Measurements from ENCODE around the gene CACNB4.
A peak's percentile ranks its signal among the peaks of the same experiment; 100 is the strongest.
"Not testable (repeated sequence)": the region's sequence is repeated elsewhere in the genome, so short reads cannot be mapped to it uniquely, and the experiment has no call there.

CACNB4 gene

DNA sequence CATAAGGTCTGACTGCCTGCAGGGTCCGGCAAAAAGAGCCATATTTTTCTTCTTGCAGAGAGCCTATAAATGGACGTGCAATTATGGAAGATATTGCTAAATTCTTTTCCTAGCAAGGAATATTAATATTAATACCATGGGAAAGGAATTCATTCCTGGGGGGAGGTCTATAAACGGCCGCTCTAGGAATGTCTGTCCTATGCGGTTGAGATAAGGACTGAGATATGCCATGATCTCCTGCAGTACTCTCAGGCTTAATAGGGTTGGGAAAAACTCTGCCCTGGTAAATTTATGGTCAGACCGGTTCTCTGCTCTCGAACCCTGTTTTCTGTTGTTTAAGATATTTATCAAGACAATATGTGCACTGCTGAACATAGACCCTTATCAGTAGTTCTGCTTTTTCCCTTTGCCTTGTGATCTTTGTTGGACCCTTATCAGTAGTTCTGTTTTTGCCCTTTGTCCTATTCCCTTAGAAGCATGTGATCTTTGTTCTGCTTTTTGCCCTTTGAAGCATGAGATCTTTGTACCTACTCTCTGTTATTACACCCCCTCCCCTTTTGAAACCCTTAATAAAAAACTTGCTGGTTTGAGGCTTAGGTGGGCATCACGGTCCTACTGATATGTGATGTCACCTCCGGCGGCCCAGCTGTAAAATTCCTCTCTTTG is 156.2 kb downstream of the CACNB4 start:
- not testable (repeated sequence) for DNase-seq (ENCODE audit: low spot score)

DNA sequence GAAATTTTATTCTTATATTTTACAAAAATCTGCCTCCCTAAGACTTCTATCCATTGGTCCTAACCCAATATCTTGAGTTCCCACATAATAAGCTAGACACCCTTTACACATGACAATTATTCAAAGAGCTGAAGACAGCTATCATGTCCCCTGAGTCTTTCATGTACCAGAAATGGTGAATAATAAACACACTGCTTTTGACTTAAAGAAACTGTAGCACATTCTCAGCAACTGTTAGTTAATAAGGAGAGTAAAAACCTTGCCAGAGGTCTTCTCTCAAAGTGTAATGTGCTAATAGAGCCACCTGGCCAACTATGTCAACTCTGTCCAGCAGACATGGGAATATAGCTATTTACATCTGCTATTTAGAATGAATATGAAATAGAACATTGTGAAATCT is 160.9 kb downstream of the CACNB4 start:
- no peak for DNase-seq (ENCODE audit: low spot score)

DNA sequence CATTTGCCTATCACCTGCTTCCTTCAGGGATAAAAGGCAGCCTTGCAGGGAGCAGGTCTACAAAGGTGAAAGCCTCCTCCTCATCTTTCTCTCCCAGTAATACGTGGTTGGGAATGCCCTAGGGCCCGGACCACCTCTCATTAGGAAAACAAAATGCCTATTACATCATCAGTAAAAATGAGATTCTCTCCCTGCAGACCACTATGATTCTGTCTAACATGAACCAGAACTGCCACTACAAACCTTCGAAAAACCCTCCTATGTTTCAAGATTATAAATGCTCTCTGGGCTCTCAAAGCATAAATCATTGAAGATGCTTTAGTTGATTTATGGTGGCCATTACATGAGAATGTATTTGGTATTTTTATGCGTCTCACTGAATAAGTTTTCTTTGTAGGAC is 162.2 kb downstream of the CACNB4 start:
- DNase-seq (ENCODE audit: low spot score): no peak

DNA sequence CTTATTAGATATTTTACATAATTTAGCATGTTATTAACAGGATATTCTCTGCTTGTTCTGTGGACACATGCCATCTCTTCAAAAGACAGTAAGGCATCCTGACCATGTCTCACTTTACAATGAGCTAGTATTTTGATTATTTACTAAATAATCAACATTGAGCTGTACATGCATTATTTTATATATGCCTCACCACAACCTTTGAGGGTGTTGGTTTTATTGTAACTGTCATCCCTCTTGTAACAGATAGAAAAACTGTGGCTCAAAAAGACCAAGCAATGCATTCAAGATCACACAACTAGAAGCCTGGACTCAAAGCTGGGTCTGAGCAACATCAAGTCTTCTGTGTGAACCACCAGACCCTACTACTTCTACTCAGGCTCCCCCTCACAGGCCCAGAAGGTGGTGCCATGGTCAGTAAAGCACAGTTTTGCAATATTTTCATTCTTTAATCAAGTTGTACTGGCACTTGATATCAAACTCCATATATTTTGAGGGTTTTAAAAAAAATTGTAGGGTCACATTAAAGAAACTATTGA is 165.5 kb downstream of the CACNB4 start:
- DNase-seq (ENCODE audit: low spot score): no peak

DNA sequence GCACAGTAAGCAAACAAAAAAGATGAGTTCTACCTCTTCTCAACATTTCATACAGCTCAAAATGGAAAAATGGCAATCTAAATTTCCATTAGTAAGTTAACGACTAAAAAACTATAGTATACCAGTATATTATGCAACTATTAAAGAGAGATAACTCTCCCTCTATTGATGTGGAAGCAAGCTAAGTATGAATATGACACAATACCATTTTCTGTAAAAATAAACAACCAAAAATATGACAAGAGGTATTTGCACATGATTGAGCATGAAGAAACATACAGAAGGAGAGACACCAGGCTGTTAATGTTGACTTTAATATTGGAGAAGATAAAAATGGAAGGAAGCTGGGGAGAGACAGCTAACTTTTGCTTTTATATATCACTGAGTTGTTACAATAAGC is 167.1 kb downstream of the CACNB4 start:
- no peak for DNase-seq (ENCODE audit: low spot score)

DNA sequence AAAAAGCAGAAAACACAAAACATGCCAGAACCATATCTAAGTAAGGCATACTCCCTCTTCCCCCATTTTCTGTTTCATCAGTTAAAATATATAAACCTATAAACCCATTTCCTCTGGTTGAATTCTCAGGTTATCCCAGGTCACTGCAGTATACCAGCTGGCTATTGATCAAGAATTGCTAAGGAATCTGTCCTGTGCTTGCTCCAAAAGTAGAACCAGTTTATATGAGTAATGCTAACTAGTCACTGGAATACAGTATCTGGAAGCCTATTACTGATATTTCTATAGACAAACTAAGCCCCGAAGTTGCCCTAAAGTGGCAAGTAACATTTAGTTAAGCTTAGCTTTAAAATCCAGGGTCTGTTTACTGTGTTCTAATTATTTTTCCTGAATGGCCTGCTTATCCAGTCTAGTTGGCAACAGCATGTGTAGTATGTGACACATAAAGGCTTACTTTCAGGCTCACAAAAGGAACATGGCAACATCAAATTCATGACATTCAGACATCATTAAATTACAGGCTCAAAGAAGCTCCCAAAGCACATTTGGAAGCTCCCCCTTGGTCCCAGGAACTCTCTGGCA is 167.7 kb downstream of the CACNB4 start:
- no peak for DNase-seq (ENCODE audit: low spot score)

DNA sequence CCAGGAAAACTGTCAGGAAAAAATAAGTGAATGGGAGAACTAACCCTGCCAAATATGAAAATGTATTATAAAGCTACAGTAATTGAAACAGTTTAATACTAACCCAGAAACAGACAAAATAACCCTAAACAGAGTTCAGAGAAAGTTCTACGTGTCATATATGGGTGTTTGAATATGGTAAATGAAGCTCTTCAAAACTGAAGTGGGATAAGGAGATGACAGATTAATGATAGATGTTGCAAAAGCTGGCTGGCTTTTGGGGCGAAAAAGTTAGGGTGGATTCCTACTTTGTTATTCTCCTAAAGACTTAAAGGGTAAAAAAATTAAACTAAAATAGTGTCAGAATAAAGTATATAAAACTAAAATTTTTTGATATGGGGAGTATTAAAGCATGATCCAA is 168.8 kb downstream of the CACNB4 start:
- DNase-seq (ENCODE audit: low spot score): no peak

DNA sequence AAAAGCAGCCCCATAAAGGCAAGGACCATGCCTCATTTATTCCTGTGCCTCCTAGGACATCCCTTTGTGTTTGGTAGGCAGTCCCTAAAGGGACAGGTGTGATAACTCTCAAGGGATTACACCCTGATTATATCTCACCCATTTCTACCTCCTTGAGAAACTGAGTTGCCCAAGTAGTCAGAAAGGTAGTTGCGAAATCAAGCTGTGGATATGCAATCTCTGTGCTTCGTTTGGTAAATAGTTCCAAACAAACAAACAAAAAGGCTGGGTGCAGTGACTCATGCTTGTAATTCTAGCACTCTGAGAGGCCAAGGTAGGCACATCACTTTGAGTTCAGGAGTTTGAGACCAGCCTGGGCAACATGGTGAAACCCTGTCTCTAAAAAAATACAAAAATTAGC is 170.5 kb downstream of the CACNB4 start:
- no peak for DNase-seq (ENCODE audit: low spot score)

DNA sequence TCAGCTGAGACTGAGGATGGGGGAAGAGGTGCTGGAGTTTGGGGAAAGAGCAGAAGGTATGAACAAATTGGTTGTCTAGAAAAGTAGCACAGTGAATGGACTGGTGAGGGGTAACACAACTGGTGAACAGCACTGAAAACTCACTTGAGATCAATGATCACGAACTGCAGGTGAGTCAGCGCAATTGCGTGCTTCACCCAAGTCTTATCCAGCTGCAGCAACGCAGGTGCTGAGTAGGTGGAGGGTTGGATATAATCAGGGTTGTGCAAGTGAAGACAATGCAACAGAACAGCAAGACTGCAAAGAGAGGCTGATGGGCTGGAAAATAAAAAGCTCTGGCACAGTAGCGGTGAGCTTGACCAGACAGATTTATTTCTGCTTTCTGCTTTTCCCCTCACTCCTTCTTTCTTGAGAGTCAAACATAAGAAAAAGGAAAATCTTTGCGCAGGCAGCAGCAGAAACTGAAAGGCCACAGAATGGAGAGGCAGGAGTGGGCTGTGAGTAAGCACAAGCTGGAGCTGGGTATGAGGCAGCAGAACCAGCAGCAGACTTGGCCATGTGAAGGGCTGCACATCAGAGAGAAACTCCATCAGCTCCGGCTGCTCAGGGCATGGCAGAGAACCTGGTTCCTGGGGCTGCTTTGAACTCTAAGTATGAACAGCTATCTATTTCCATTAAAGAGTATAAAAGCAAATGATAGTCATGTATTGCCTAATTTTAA is 171.2 kb downstream of the CACNB4 start:
- DNase-seq (ENCODE audit: low spot score): peak; percentile 75

DNA sequence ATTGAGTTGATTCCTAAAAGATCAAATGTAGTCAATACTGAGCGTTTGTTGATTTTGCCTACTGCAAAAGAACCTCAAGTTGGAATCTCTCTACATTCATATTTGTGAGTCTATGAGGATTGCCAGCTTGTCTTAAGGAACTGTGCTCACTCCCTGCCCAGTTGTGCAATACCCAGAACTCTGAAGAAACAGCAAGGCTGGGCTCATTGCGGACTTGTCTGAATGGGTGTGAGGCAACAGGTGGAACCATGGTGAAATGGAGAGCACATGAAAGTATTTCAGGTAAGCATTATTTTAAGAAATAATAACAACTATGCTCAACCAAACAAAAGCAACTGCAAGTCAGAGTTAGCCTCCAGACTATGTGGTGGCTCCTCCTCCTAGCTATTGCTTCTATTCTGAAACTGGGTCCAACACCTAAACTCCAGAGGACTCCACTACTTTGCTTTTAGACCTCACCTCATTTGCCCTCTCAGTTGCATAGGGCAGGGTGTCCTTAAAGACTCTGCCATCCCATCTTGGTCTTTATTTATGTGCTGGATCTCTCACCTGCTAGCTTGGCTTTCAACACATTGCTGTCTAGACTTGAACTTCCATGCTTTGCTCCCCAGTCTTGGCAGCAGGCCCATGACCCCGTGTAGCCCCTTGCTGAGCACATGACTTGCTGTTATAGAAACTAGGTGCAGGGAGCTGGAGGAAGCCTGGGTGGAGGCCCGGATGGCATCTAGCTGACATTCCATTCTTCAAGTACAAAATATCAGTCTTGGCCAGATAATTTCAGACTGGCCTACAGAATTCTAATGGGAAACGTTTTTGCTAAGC is 175.8 kb downstream of the CACNB4 start:
- DNase-seq (ENCODE audit: low spot score): peak; percentile 68

DNA sequence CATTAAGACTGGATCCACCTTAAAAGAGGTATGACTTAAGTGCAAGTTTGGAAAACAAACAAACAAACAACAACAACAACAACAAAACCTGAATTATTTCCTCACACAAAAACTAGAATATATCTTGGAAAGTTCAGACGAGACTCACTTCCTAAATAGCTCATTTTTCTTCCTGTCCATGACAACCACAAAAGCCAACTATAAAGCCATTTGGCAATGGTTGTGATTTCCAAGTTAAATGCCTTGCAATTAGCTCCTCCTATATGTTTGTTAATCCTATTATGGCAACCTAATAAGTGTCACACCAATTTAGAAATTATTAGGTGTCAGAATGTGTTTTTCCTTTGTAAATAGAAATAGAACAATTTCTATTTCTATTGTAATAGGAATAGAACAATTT is 179.1 kb downstream of the CACNB4 start:
- no peak for DNase-seq (ENCODE audit: low spot score)

DNA sequence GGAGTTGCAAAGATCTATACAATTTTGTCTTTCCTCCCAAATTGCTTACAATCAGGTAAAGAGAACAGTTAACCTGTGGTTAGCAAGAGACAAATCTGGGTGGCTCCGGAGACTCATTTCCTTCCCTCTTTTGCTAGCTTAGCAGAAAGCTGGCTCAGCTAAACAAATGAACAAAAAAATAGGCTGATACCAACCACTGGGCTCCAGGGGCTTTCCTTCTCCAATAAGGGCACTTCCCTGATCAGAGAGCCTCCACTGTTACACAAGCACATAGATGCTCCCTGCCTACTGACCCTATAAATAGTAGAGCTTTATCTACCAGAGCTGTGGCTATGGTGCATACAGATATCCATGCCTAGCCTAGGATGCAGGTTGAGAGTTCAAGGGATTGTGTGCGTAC is 180.5 kb downstream of the CACNB4 start:
- DNase-seq (ENCODE audit: low spot score): peak; percentile 63

DNA sequence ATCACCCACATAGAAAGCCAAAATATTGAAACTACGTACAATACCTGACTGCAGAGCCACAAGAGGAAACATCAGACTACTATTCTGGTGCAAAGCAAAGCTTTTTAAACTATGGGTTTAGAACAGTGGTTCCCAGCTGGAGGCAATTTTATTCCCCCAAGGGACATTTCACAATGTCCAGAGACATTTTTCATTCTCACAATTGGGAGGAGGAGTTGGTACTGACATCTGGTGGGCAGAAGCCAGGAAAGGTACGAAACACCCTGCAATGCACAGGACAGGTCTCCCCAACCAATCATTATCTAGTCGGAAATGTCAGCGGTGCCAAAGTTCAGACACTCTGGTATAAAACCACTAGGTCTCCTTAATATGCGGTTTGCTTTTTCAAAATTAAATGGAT is 182.2 kb downstream of the CACNB4 start:
- DNase-seq (ENCODE audit: low spot score): no peak

DNA sequence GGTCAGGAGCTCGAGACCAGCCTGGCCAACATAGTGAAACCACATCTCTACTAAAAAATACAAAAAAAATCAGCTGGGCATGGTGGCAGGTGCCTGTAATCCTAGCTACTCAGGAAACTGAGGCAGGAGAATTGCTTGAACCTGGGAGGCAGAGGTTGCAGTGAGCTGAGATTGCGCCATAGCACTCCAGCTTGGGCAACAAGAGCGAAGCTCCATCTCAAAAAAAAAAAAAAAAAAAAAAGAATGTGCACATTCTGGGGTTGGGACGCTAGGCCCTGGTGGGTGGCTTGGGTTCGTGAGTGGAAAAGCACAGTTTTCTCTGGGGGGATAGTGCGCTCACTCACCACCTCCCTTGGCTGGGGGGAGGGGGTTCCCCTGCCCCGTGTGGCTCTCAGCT is 183.2 kb downstream of the CACNB4 start:
- DNase-seq (ENCODE audit: low spot score): not testable (repeated sequence)

DNA sequence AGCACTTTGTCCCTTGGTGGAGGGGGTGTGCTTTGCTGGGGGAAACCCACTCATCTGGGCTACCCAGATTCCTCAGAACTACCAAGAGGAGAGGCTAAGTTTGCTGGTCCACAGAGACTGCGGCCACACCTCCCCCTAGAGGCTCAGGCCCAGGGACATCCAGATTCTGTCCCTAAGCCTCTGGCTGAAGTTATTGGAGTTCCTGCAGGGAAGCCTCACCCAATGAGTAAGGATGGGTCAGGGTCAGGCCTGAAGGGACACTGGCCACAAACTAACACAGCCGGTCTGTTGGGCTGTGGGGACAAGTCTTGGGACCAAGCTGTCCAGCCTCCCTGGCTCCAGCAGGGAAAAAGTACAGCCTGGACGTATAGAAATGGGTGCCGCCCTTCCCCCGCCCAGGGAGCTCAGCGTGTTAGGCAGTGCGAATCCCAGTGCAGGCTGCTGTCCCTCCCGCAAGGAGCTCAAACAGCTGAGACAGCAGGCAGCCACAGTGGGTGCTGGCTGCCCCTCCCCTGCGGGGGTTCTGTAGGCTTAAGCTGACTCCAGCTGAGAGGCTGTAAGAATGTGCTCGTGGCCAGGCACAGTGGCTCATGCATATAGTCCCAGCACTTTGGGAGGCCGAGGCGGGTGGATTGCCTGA is 183.7 kb downstream of the CACNB4 start:
- peak; percentile 39 for DNase-seq (ENCODE audit: low spot score)

DNA sequence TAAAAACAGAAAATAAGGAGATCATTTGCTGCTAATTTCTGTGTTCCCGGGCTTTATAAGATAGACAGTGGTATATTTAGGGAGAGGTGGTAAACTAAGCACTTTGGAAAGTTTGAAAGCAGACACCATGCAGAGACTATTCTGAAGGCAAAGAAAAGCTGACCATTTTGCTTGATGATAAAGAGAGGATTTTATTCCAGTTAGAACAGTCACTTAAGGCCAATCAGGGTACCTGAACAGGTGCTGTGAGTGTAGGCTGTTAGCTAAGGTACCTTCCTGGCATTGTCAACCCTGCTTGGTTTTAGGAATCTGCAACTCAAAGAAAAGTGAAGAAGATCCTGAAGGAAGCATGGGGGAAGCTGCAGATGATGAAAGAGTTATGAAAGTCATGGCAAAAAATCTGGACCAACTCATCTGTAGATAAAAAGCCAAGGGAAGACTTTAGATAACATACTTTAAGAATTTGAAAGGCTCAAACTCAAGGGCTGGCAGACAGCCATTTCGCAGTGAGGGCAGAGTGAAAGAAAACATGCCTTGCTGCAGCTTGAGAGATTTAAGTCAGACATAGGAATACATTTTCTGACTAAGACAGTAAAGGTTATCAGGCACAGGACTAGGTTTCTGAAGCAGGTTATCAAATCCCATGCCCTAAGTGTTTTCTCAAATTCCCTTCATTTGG is 190.5 kb downstream of the CACNB4 start:
- no peak for DNase-seq (ENCODE audit: low spot score)

DNA sequence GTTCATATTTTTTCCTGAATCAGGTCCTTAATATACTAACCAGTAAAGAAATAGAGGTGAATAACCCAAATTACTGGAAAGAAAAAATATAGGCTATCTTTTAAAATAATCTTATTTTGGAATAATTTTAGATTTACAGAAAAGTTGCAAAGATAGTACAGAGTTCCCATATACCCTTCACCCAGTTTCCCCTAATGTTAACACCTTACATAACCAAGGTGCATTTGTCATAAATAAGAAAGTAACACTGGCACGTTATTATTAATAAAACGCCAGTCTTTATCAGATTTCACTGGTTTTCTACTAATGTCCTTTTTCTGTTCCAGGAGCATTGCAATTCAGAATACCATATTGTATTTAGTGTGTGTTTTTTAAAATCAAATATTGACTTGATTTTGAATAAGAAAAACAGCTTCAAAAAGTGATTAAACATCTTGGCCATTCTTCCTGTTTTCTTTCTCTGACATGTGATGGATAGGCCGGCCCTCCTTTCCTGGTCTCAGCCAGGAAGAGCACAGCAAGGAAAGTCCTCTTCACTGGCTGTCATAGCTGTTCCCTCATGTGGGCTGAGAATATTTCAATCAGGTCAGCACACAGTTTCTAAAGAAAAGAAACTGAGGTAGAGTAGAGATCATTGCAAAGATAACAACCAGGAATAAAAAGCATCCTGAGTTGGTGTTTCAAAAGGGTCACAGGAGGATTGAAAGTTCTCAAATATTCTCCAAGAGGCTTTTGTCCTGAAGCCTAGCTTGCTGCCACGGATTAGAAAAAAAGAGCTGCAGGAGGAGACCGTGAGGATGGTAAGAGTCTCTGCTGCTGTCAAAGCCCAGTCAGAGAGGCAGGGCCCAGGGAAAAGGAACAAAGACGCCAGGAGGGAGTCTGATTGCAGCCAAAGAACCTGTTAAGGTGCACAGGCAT is 191.3 kb downstream of the CACNB4 start:
- peak; percentile 35 for DNase-seq (ENCODE audit: low spot score)

DNA sequence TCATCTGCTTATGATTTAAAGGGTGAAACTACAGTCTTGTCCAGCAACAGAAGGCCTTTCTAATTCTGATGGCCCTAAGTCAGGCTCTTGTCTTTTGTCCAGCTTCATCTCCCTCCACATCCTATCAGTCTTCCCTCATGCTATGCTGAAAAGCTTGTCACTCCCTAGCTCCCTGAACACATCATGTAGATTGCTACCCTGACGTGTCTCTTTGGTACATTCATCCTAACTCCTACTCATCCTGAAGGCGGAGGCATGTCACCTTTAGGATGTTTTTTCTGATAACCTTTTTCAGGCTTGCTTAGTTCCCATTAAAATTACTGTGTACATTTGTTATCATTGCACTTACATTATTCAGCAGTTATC is 192.2 kb downstream of the CACNB4 start:
- DNase-seq (ENCODE audit: low spot score): no peak

DNA sequence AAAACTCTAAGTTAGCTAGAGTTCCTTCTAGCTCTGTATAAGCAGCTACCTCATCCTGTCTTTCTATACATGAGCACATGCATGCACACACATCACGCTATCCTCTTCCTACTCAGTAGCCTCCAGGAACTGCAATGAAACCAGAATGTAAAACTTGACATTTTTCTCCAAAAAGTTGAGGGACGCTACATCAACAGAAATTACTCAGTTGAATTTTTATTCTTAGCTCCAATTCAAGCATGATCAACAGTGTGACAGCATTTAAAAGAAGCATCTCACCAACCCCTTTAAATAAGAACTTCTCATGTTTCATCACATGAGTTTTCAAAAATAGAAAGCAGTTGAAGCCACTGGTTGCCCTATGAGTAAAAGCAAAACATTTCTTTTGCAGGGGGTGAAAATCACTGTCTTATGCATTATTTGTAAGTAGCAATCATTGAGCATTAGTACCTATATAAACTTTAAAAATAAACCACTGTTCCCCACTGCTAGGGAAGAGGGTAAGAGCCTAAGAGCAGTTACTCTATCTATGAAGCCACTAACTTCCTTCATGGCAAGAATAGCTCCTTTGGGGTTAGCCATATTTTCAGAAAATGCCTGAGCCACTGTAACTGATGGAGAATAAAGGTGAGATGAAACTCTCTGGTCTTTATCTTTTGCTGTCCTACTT is 192.7 kb downstream of the CACNB4 start:
- no peak for DNase-seq (ENCODE audit: low spot score)

DNA sequence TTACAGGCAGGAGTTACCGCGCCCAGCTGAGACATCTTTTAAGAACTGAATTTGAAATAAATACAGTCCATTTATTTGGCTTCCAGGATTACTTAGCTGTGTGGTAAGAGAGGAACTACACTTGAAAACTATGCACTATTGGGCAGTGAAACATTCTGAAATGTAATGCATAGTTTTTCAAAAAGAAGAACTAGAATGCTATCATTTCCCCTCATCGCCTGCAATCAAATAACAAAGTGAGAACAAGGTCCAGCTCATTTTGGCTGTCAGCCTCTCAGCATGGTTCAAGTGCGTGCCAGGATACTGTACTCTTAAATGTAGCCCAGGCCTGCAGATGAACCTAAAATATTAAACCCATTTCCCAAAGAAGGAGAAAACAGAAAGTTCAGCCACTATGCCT is 194.0 kb downstream of the CACNB4 start:
- peak; percentile 42 for DNase-seq (ENCODE audit: low spot score)

All from Ammon's horn (tissue), 1 donor.